ENCODE data around the gene SLC10A4. TPM values are rescaled to one million over a fixed set of nuclear protein-coding genes. Genes with fewer than 3 reads are reported as not detected.

The SLC10A4 gene
- total and polyA plus RNA-seq, 2 of the 8 experiments (the other 6 are each of a cell fraction or from before 2014, with no cell fraction given), result 4.5 to 5.6 TPM

DNA sequence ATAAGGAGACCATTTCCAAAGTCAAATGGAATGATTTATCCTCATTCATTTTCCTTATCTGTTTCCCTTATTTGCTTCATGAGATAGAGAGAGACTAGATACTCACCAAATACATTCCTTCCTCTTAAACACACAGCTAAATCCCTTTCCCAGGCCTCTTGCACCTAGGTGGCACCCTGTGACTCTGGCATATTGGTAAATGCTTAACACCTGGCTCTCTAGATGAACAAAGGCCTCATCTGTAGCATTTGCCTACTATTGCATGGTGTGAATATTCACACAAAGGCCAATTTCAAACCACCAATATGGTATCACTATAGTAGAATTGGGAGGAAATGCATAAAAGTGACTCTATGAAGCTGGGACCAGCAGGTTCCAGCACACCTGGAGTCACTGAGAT, 22.1 kb upstream of the SLC10A4 start:
- FAIRE-seq, result no peak
- no peaks in the 10 kb centered on the region for H3K27me3 ChIP-seq (replicated peaks in 1 of 4; ENCODE audit: control insufficient read depth in 3 of 4, extremely low read depth in 1 of 4, insufficient read depth in 3 of 4, low read length in 3 of 4)
- no peak for DNase-seq (ENCODE audit: low read depth in 1 of 2, low spot score in 2 of 2)
- H3K18ac ChIP-seq (ENCODE audit: extremely low read depth, low read length), result no peak overlapping the region
- ChIA-PET CTCF (ENCODE audit: partially characterized antibody) (no interaction called here), POLR2A (ENCODE audit: partially characterized antibody) (no interaction called here)
- no peak overlapping the region for H3K4ac ChIP-seq (replicated peaks; ENCODE audit: insufficient read length, low read depth, low read length)
- H2AFZ ChIP-seq (ENCODE audit: low read length), result no peak overlapping the region
- no peaks in the 10 kb centered on the region for H3K79me1 ChIP-seq (ENCODE audit: low read depth, low read length)
- H3K9ac ChIP-seq (replicated peaks in 1 of 4; ENCODE audit: extremely low read depth in 1 of 4, low read depth in 3 of 4, low read length in 3 of 4), result no peak overlapping the region
- no peaks in the 10 kb centered on the region for H4K20me1 ChIP-seq (replicated peaks in 1 of 2; ENCODE audit: control insufficient read depth in 1 of 2, insufficient read depth in 2 of 2, low read length in 2 of 2)
- no peaks in the 10 kb centered on the region for H3K23me2 ChIP-seq (ENCODE audit: low read depth, low read length)
- no peaks in the 10 kb centered on the region for H3K9me3 ChIP-seq (ENCODE audit: insufficient read depth in 2 of 2, low read depth in 1 of 2, low read length in 1 of 2)
- H3K4me1 ChIP-seq (replicated peaks in 1 of 4; ENCODE audit: control insufficient read depth in 3 of 4, insufficient read depth in 4 of 4, low read length in 3 of 4), result no peaks in the 10 kb centered on the region
- H3K36me3 ChIP-seq (ENCODE audit: control insufficient read depth in 2 of 4, insufficient read depth in 4 of 4, low read length in 3 of 4), result no peaks in the 10 kb centered on the region
- H3K14ac ChIP-seq (ENCODE audit: insufficient read length), result no peak overlapping the region
- no peak overlapping the region for H4K91ac ChIP-seq (replicated peaks; ENCODE audit: insufficient read length, low read length)
- no peak overlapping the region for H3K27ac ChIP-seq (ENCODE audit: low read depth, low read length)
- H3K79me2 ChIP-seq (ENCODE audit: control insufficient read depth in 1 of 2, insufficient read depth in 2 of 2, low read length in 2 of 2), result no peaks in the 10 kb centered on the region
- no peak overlapping the region for H2BK5ac ChIP-seq (ENCODE audit: low read depth, low read length)
- no peak overlapping the region for H4K5ac ChIP-seq (ENCODE audit: insufficient read length, low read depth, low read length)
- H2BK12ac ChIP-seq (ENCODE audit: low read depth, low read length), result no peak overlapping the region
- H3K4me2 ChIP-seq (ENCODE audit: insufficient read depth in 1 of 2, low read depth in 2 of 2, low read length in 2 of 2), result no peak overlapping the region
- H2BK120ac ChIP-seq (replicated peaks; ENCODE audit: low read depth, low read length), result no peak overlapping the region
- no peak overlapping the region for H3K4me3 ChIP-seq (ENCODE audit: extremely low read depth in 1 of 4, insufficient read depth in 2 of 4, low read depth in 3 of 4, low read length in 4 of 4)
- H2AK5ac ChIP-seq (ENCODE audit: low read depth, low read length), result no peak overlapping the region
- no peak overlapping the region for H3K56ac ChIP-seq (replicated peaks; ENCODE audit: insufficient read length, low read depth, low read length)
- TF ChIP-seq SRF (IDR thresholded peaks at IDR 0.05; ENCODE audit: low read depth, low read length) (no peak), HDAC6 (IDR thresholded peaks at IDR 0.05; ENCODE audit: low read depth, low read length) (no peak), YY1 (IDR thresholded peaks at IDR 0.05; ENCODE audit: low read depth, low read length) (no peak), CEBPB (IDR thresholded peaks at IDR 0.05; ENCODE audit: low read depth, low read length) (no peak), NRF1 (IDR thresholded peaks at IDR 0.05; ENCODE audit: low read depth, low read length) (no peak), RNF2 (IDR thresholded peaks at IDR 0.05; ENCODE audit: borderline replicate concordance, low read depth, low read length, missing control alignments, poor library complexity, severe bottlenecking) (no peak), CBX5 (IDR thresholded peaks at IDR 0.05; ENCODE audit: low read depth, low read length) (no peak), POLR2AphosphoS5 (IDR thresholded peaks at IDR 0.05; ENCODE audit: low read depth, low read length) (no peak), SIRT6 (IDR thresholded peaks at IDR 0.05; ENCODE audit: low read length) (no peak), TAF1 (IDR thresholded peaks at IDR 0.05; ENCODE audit: low read depth, low read length) (no peak), SP4 (IDR thresholded peaks at IDR 0.05; ENCODE audit: low read length) (no peak), CHD1 (IDR thresholded peaks at IDR 0.05; ENCODE audit: low read depth, low read length) (no peak), ZNF274 (IDR thresholded peaks at IDR 0.05; ENCODE audit: borderline replicate concordance, extremely low read depth, low read length) (no peak)
- TF ChIP-seq, protein P1, sequence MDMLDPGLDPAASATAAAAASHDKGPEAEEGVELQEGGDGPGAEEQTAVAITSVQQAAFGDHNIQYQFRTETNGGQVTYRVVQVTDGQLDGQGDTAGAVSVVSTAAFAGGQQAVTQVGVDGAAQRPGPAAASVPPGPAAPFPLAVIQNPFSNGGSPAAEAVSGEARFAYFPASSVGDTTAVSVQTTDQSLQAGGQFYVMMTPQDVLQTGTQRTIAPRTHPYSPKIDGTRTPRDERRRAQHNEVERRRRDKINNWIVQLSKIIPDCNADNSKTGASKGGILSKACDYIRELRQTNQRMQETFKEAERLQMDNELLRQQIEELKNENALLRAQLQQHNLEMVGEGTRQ (IDR thresholded peaks at IDR 0.05; ENCODE audit: low read length), result no peak
- no peak overlapping the region for H3K23ac ChIP-seq (ENCODE audit: insufficient read length)
- H4K8ac ChIP-seq (ENCODE audit: extremely low read depth, insufficient read depth, low read length), result no peak overlapping the region
- H2BK20ac ChIP-seq (ENCODE audit: low read length), result no peak overlapping the region
- H2BK15ac ChIP-seq (ENCODE audit: low read length), result no peak overlapping the region
